Prostate gland (tissue), 2 donors: ENCODE results near the gene CTH.

ENCODE experiments used
- CTCF ChIP-seq, 4 experiments: fragments of 200-600 bp in 2 of 4; fragments of 450-650 bp in 2 of 4; sonication (generic) in 2 of 4; IDR thresholded peaks; 1 replicate in 3 of 4; 2 replicates in 1 of 4; pipeline ENCODE4 v1.5.1; 2016 to 2019; ENCODE audit warnings: antibody characterized with exemption in 4 of 4, mild to moderate bottlenecking in 2 of 4, moderate library complexity in 2 of 4
- POLR2A ChIP-seq: fragments of 450-650 bp; IDR thresholded peaks from one replicate; pipeline ENCODE4 v1.6.1; 2016; ENCODE audit warnings: antibody characterized with exemption, mild to moderate bottlenecking
- POLR2AphosphoS5 ChIP-seq: sonication (generic); formaldehyde crosslinking; IDR thresholded peaks from one replicate; pipeline ENCODE4 v1.6.1; 2017; ENCODE audit warnings: antibody characterized with exemption

- TF ChIP-seq POLR2AphosphoS5 (no peak), CTCF (IDR thresholded peaks at IDR 0.05) (no peak), POLR2A (no peak)
Observed at GRCh38 chr1:70396607-70397006, 14.5 kb upstream of the CTH start.
